Muscle of leg (tissue), 11 donors: ENCODE measurements around the gene MEIS2. TPM values are rescaled to one million over a fixed set of nuclear protein-coding genes. Genes with fewer than 3 reads are reported as not detected.

Source experiments
- DNase-seq: peaks from one replicate; pipeline ENCODE4 v3.0.0; 2013
- H3K27ac ChIP-seq: one replicate; pipeline ENCODE4 v1.5.1; 2013; ENCODE audit warnings: mild to moderate bottlenecking, low read length, control low read depth
- H3K27me3 ChIP-seq: one replicate; pipeline ENCODE4 v1.6.1; 2013; ENCODE audit warnings: low read length; ENCODE audit not compliant: control insufficient read depth, insufficient read depth
- H3K36me3 ChIP-seq: one replicate; pipeline ENCODE4 v1.6.1; 2013; ENCODE audit warnings: low read length; ENCODE audit not compliant: control insufficient read depth, insufficient read depth
- H3K4me1 ChIP-seq: one replicate; pipeline ENCODE4 v1.6.1; 2013; ENCODE audit warnings: low read length; ENCODE audit not compliant: control insufficient read depth, insufficient read depth
- H3K4me3 ChIP-seq: one replicate; pipeline ENCODE4 v1.5.1; 2013; ENCODE audit warnings: low read length, control low read depth
- H3K9me3 ChIP-seq: replicated peaks from 2 replicates; pipeline ENCODE4 v1.6.1; 2013; ENCODE audit warnings: low read depth, low read length; ENCODE audit not compliant: control insufficient read depth
- WGBS: methylation state at CpG from one replicate; pipeline ENCODE4 v1.1.5; 2013; ENCODE audit warnings: missing lambda C conversion rate; ENCODE audit not compliant: insufficient coverage; 5-methylcytosine and 5-hydroxymethylcytosine counted together
- polyA plus RNA-seq, 8 donors: library from polyadenylated mRNA; unstranded; fragments of 120-200 nt; gene quantifications; one replicate each; pipeline versions ENCODE4 v1.2.1 to v1.2.3, GENCODE V29; 2013; ENCODE audit warnings: inconsistent platforms in 1 of 8, low replicate concordance in 1 of 8; ENCODE audit not compliant: insufficient read length in 8 of 8, insufficient read depth in 1 of 8
- total RNA-seq: library from RNA; stranded (reverse); fragments of 120-200 nt; gene quantifications from one replicate; pipeline ENCODE4 v1.2.4, GENCODE V29; 2013

The MEIS2 gene
- total and polyA plus RNA-seq, 9 donors, result 3.8 to 13.9 (median 7.0) TPM

GRCh38 chr15:36953346-36953745 is 147.0 kb downstream of the MEIS2 start:
- Histone ChIP-seq H3K4me1 (no peaks in the 10 kb centered on the region), H3K27ac (no peak overlapping the region), H3K4me3 (no peak overlapping the region), H3K27me3 (no peaks in the 10 kb centered on the region), H3K36me3 (no peaks in the 10 kb centered on the region), H3K9me3 (no peaks in the 10 kb centered on the region)
- no CpG with 5 or more reads among the region's 3 CpGs for WGBS
- DNase-seq, result no peak

DNA sequence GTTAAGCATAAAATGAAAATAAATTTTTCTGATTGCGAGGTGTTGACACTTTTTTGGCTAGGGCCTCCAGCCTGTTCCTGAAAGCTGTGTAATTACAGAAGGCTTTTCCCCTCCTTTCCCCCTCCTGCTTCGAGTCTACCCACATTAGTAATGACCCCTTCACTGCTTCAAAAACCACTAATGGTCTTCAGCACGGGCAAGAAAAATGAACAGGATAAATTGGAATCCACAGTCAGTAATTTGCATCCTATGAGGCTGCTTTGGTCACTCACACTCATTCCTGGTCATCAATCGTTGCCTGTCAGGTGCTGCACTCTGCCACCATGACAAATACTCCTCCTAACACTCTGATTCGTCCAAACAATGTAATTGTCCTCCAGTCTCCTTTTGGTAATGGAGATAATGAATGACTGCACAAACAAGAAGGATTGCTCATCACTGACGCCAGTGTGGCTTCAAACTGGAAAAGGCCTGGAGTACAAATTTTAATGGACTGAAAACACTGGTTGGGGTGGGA is 148.6 kb downstream of the MEIS2 start:
- Histone ChIP-seq H3K4me1 (no peaks in the 10 kb centered on the region), H3K9me3 (no peaks in the 10 kb centered on the region), H3K36me3 (no peaks in the 10 kb centered on the region), H3K27ac (no peak overlapping the region), H3K27me3 (no peaks in the 10 kb centered on the region), H3K4me3 (no peak overlapping the region)
- WGBS, result 33% methylated on average over 3 of the region's 6 CpGs
- DNase-seq, result no peak

GRCh38 chr15:36950371-36950770 is 150.0 kb downstream of the MEIS2 start:
- WGBS, result no CpG with 5 or more reads among the region's 4 CpGs
- Histone ChIP-seq H3K4me3 (no peak overlapping the region), H3K27me3 (no peaks in the 10 kb centered on the region), H3K36me3 (no peaks in the 10 kb centered on the region), H3K9me3 (no peaks in the 10 kb centered on the region), H3K27ac (no peak overlapping the region), H3K4me1 (no peaks in the 10 kb centered on the region)
- DNase-seq, result no peak

- no peaks in the 10 kb centered on the region for H3K36me3 ChIP-seq
- DNase-seq, result no peak
- no peak overlapping the region for H3K4me3 ChIP-seq
- no peaks in the 10 kb centered on the region for H3K4me1 ChIP-seq
- no CpG with 5 or more reads among the region's 3 CpGs for WGBS
- H3K27me3 ChIP-seq, result no peaks in the 10 kb centered on the region
- no peak overlapping the region for H3K27ac ChIP-seq
- H3K9me3 ChIP-seq, result no peaks in the 10 kb centered on the region
These were observed 151.4 kb downstream of the MEIS2 start for GRCh38 chr15:36948982-36949381.

DNA sequence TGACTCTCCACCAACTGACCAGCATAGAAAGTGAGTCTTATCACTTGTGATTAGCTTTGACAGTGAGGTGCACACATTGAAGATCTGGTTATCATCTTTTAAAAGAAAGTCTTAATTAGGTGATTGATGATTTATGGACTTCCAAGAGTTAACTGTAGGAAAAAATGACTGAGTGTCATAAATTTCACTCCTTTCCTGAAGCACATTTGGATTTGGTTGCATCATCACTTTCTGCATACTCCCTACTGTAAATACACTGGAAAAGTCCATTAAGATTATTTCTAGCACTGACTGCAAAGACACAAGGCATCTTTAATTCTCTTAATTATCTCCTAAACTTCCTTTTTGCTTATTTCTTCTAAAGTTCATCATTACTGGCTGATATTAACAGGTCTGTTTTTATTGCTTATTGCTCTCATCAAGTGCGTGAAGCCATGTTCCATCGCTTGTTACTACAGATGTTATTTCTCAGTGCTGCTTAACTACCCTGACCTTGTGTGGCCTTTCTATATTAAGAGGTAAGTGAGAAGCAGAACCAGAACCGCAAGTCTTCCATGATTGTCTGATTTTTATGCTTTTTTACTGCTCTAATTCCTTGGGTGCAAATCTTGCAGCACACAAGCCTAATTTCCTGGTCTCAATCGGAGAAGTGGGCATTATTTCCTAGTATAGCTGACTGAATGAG is 153.2 kb downstream of the MEIS2 start:
- no peaks in the 10 kb centered on the region for H3K4me1 ChIP-seq
- H3K9me3 ChIP-seq, result no peaks in the 10 kb centered on the region
- WGBS, result 33% methylated on average over 1 of the region's 4 CpGs
- no peak overlapping the region for H3K27ac ChIP-seq
- H3K4me3 ChIP-seq, result no peak overlapping the region
- H3K27me3 ChIP-seq, result no peaks in the 10 kb centered on the region
- DNase-seq, result no peak
- H3K36me3 ChIP-seq, result no peaks in the 10 kb centered on the region

DNA sequence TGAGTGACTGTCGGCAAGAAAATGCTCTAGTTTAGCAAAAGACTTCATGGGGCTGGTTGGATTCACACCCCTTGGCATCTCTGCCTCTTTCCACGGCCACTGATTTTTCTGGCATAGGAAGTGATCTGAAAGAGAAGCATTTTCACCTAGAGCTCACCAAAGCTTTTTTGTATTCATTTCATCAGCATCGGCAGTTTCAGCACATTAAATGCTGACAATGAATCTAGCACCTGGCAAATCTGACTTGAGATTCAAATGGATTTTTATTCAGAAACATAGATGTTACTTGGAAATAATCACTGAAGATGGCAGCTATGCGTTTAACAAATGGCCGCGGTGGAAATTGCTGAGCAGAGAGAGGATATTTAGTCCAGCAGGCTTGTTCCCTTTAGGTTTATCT is 155.9 kb downstream of the MEIS2 start:
- Histone ChIP-seq H3K9me3 (no peaks in the 10 kb centered on the region), H3K4me3 (no peak overlapping the region), H3K4me1 (no peaks in the 10 kb centered on the region), H3K36me3 (no peaks in the 10 kb centered on the region), H3K27me3 (no peaks in the 10 kb centered on the region), H3K27ac (no peak overlapping the region)
- 100% methylated on average over 2 of the region's 6 CpGs for WGBS
- peak; percentile 26 for DNase-seq

- Histone ChIP-seq H3K27me3 (no peaks in the 10 kb centered on the region), H3K4me3 (no peak overlapping the region), H3K9me3 (no peaks in the 10 kb centered on the region), H3K4me1 (no peaks in the 10 kb centered on the region), H3K36me3 (no peaks in the 10 kb centered on the region), H3K27ac (no peak overlapping the region)
- WGBS, result 100% methylated on average over 1 of the region's 6 CpGs
- no peak for DNase-seq
These were observed 156.6 kb downstream of the MEIS2 start for GRCh38 chr15:36943508-36944361.

DNA sequence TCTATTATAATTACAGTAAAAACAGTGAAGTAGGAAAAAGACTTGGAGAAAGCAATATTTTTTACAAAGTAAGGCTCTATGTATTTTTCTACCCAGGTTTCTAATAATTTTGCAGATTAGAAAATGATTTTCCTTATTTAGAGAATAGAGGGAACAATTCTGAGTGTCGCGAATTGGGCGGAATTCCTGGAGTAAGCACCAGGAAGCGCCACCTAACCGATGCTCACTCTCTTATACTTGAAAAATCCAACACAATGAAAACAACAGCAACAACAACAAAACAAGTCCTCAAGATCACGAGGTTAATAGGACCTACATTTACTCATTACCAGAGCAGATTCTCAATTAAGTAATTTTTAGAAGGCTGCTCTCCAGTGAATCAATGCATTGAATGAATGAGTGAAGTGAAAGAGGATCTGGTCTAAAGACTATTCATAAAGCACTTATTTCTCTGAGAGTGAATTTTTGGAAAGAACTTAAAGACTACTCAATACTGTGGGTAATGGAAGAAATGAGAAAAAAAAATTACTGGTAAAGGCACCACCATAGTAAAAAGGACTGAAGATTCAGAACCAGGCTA is 158.0 kb downstream of the MEIS2 start:
- no peaks in the 10 kb centered on the region for H3K9me3 ChIP-seq
- H3K4me1 ChIP-seq, result no peaks in the 10 kb centered on the region
- no CpG with 5 or more reads among the region's 6 CpGs for WGBS

GRCh38 chr15:36941798-36942197 is 158.6 kb downstream of the MEIS2 start:
- Histone ChIP-seq H3K4me1 (no peaks in the 10 kb centered on the region), H3K4me3 (no peak overlapping the region), H3K27me3 (no peaks in the 10 kb centered on the region), H3K27ac (no peak overlapping the region), H3K36me3 (no peaks in the 10 kb centered on the region), H3K9me3 (no peaks in the 10 kb centered on the region)
- DNase-seq, result no peak
- no CpG with 5 or more reads among the region's 4 CpGs for WGBS

More for the DNA sequence above, 158.0 kb downstream of the MEIS2 start:
- Histone ChIP-seq H3K36me3 (no peaks in the 10 kb centered on the region), H3K4me3 (no peak overlapping the region), H3K27ac (no peak overlapping the region), H3K27me3 (no peaks in the 10 kb centered on the region)
- no peak for DNase-seq

- no peak overlapping the region for H3K27ac ChIP-seq
- H3K4me3 ChIP-seq, result no peak overlapping the region
- no peaks in the 10 kb centered on the region for H3K27me3 ChIP-seq
- no peaks in the 10 kb centered on the region for H3K9me3 ChIP-seq
- H3K4me1 ChIP-seq, result no peaks in the 10 kb centered on the region
- WGBS, result 83% methylated on average over 3 of the region's 3 CpGs
- no peak for DNase-seq
- no peaks in the 10 kb centered on the region for H3K36me3 ChIP-seq
These were observed 159.6 kb downstream of the MEIS2 start for GRCh38 chr15:36940636-36941260.
